Neural cell (in vitro differentiated cells): ENCODE measurements around the gene PTX4. TPM values are rescaled to one million over a fixed set of nuclear protein-coding genes. Genes with fewer than 3 reads are reported as not detected.

Source experiments
- H2AFZ ChIP-seq: fragments of 200-600, 300-800 bp; sonication (generic), shearing (Covaris generic); 2 replicates; pipeline ENCODE4 v1.6.0; 2014; ENCODE audit warnings: low read depth, mild to moderate bottlenecking, antibody characterized with exemption, low read length, moderate library complexity
- H3F3A ChIP-seq: fragments of 200-600 bp; shearing (Covaris generic); 2 replicates; pipeline ENCODE4 v1.6.1; 2016; ENCODE audit warnings: mild to moderate bottlenecking, moderate library complexity, mixed read lengths, antibody characterized with exemption, low read length; ENCODE audit not compliant: insufficient read depth, poor library complexity, severe bottlenecking
- H3K27ac ChIP-seq: fragments of 200-600, 300-800 bp; sonication (generic), shearing (Covaris generic); 2 replicates; pipeline ENCODE4 v1.5.1; 2014; ENCODE audit warnings: mild to moderate bottlenecking, low read length, moderate library complexity
- H3K27me3 ChIP-seq: fragments of 300-800, 200-600 bp; sonication (generic), shearing (Covaris generic); 2 replicates; pipeline ENCODE4 v1.6.0; 2014; ENCODE audit warnings: mild to moderate bottlenecking, low read depth, low read length, moderate library complexity; ENCODE audit not compliant: insufficient read depth
- H3K36me3 ChIP-seq: fragments of 300-800, 200-600 bp; sonication (generic), shearing (Covaris generic); 2 replicates; pipeline ENCODE4 v1.5.1; 2014; ENCODE audit warnings: mild to moderate bottlenecking, antibody characterized with exemption, low read length, moderate library complexity; ENCODE audit not compliant: insufficient read depth
- H3K4me2 ChIP-seq: fragments of 300-800, 200-600 bp; sonication (generic), shearing (Covaris generic); 2 replicates; pipeline ENCODE4 v1.6.0; 2014; ENCODE audit warnings: mild to moderate bottlenecking, low read length
- H3K4me3 ChIP-seq: fragments of 300-800, 200-600 bp; sonication (generic), shearing (Covaris generic); 2 replicates; pipeline ENCODE4 v1.5.1; 2014; ENCODE audit warnings: mild to moderate bottlenecking, low read length, moderate library complexity
- H3K79me2 ChIP-seq: fragments of 200-600 bp; shearing (Covaris generic); replicated peaks from 2 replicates; pipeline ENCODE4 v1.6.0; 2014; ENCODE audit warnings: mild to moderate bottlenecking, low read length, moderate library complexity; ENCODE audit not compliant: insufficient read depth
- H3K9ac ChIP-seq: fragments of 300-800, 200-600 bp; sonication (generic), shearing (Covaris generic); 2 replicates; pipeline ENCODE4 v1.6.1; 2016; ENCODE audit warnings: mild to moderate bottlenecking, low read length, mixed read lengths
- H3K9me2 ChIP-seq: fragments of 200-600 bp; shearing (Covaris generic); 2 replicates; pipeline ENCODE4 v1.6.1; 2016; ENCODE audit warnings: mild to moderate bottlenecking, low read length, mixed read lengths; ENCODE audit not compliant: insufficient read depth
- H3K9me3 ChIP-seq: fragments of 200-600, 300-800 bp; sonication (generic), shearing (Covaris generic); 2 replicates; pipeline ENCODE4 v1.6.1; 2016; ENCODE audit warnings: mild to moderate bottlenecking, mixed run types, low read length, moderate library complexity, mixed read lengths
- H4K20me1 ChIP-seq: fragments of 200-600 bp; shearing (Covaris generic); 2 replicates; pipeline ENCODE4 v1.6.1; 2016; ENCODE audit warnings: mild to moderate bottlenecking, mixed run types; ENCODE audit not compliant: insufficient read depth
- CTCF ChIP-seq: fragments of 450-650 bp; IDR thresholded peaks from 2 replicates; pipeline ENCODE4 v1.5.1; 2014; ENCODE audit warnings: antibody characterized with exemption, mild to moderate bottlenecking, moderate library complexity; ENCODE audit not compliant: poor library complexity, severe bottlenecking
- EP300 ChIP-seq: fragments of 450-650 bp; conservative IDR thresholded peaks from 2 replicates; pipeline ENCODE4 v1.6.1; 2014; ENCODE audit warnings: antibody characterized with exemption, mild to moderate bottlenecking, moderate library complexity; ENCODE audit not compliant: poor library complexity, severe bottlenecking
- EZH2 ChIP-seq: fragments of 200-600, 300-800 bp; shearing (Covaris generic), sonication (generic); IDR thresholded peaks from 2 replicates; pipeline ENCODE4 v1.6.1; 2014; ENCODE audit warnings: antibody characterized with exemption, low read length, borderline replicate concordance, mild to moderate bottlenecking; ENCODE audit not compliant: insufficient read depth, poor library complexity, severe bottlenecking
- MXI1 ChIP-seq: fragments of 450-650 bp; conservative IDR thresholded peaks from 2 replicates; pipeline ENCODE4 v1.6.1; 2014; ENCODE audit warnings: antibody characterized with exemption, mild to moderate bottlenecking; ENCODE audit not compliant: poor library complexity, severe bottlenecking
- POLR2AphosphoS5 ChIP-seq: IDR thresholded peaks from 2 replicates; pipeline ENCODE4 v1.6.1; 2012
- REST ChIP-seq: IDR thresholded peaks from 2 replicates; pipeline ENCODE4 v1.6.1; 2012; ENCODE audit warnings: borderline replicate concordance
- SMC3 ChIP-seq: fragments of 450-650 bp; conservative IDR thresholded peaks from 2 replicates; pipeline ENCODE4 v1.6.1; 2014; ENCODE audit warnings: antibody characterized with exemption, mild to moderate bottlenecking, moderate library complexity; ENCODE audit not compliant: poor library complexity
- TAF1 ChIP-seq: IDR thresholded peaks from 2 replicates; pipeline ENCODE4 v1.6.1; 2012; ENCODE audit warnings: low read depth
- polyA plus RNA-seq: library from polyadenylated mRNA; depleted of rRNA; stranded (reverse); fragments of >200 nt; gene quantifications from 2 replicates; pipeline ENCODE4 v1.2.3, GENCODE V29; 2014

PTX4 gene
- polyA plus RNA-seq, 1 donor from 2014 or later, result not detected

- Histone ChIP-seq H3K36me3 (no peaks in the 10 kb centered on the region), H3K27ac (no peak overlapping the region), H3K4me2 (no peak overlapping the region), H2AFZ (no peak overlapping the region), H3F3A (no peaks in the 10 kb centered on the region), H3K9me2 (no peaks in the 10 kb centered on the region), H3K4me3 (no peak overlapping the region), H4K20me1 (no peaks in the 10 kb centered on the region), H3K79me2 (no peaks in the 10 kb centered on the region), H3K9ac (no peak overlapping the region), H3K9me3 (no peaks in the 10 kb centered on the region), H3K27me3 (no peaks in the 10 kb centered on the region)
- TF ChIP-seq SMC3 (no peak), MXI1 (no peak)
Measured at GRCh38 chr16:1501630-1502029, 12.9 kb upstream of the PTX4 start.

- H3K36me3 ChIP-seq, result no peaks in the 10 kb centered on the region
- H3K9me2 ChIP-seq, result no peaks in the 10 kb centered on the region
- H3K27ac ChIP-seq, result no peak overlapping the region
- H3K4me3 ChIP-seq, result no peak overlapping the region
- TF ChIP-seq POLR2AphosphoS5 (no peak), CTCF (no peak), EP300 (no peak), MXI1 (no peak), REST (no peak), SMC3 (no peak), TAF1 (no peak), EZH2 (no peak)
- H3K27me3 ChIP-seq, result no peaks in the 10 kb centered on the region
- no peaks in the 10 kb centered on the region for H3F3A ChIP-seq
- no peak overlapping the region for H3K4me2 ChIP-seq
- no peaks in the 10 kb centered on the region for H4K20me1 ChIP-seq
- no peak overlapping the region for H2AFZ ChIP-seq
- H3K9me3 ChIP-seq, result no peaks in the 10 kb centered on the region
- no peak overlapping the region for H3K9ac ChIP-seq
- H3K79me2 ChIP-seq, result no peaks in the 10 kb centered on the region
Measured at GRCh38 chr16:1500465-1501150, 11.9 kb upstream of the PTX4 start.
